Measurements from ENCODE around the gene KIAA0319L.

GRCh38 chr1:35595684-35596083 lies 38.5 kb upstream of the KIAA0319L start:
- TF ChIP-seq, protein P1, sequence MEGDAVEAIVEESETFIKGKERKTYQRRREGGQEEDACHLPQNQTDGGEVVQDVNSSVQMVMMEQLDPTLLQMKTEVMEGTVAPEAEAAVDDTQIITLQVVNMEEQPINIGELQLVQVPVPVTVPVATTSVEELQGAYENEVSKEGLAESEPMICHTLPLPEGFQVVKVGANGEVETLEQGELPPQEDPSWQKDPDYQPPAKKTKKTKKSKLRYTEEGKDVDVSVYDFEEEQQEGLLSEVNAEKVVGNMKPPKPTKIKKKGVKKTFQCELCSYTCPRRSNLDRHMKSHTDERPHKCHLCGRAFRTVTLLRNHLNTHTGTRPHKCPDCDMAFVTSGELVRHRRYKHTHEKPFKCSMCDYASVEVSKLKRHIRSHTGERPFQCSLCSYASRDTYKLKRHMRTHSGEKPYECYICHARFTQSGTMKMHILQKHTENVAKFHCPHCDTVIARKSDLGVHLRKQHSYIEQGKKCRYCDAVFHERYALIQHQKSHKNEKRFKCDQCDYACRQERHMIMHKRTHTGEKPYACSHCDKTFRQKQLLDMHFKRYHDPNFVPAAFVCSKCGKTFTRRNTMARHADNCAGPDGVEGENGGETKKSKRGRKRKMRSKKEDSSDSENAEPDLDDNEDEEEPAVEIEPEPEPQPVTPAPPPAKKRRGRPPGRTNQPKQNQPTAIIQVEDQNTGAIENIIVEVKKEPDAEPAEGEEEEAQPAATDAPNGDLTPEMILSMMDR (IDR thresholded peaks at IDR 0.05) = no peak
- TF ChIP-seq EZH2 (IDR thresholded peaks at IDR 0.05) = no peak

Data from neural progenitor cell (in vitro differentiated cells).